ENCODE measurements around the gene C6orf120. TPM values are rescaled to one million over a fixed set of nuclear protein-coding genes. Genes with fewer than 3 reads are reported as not detected.
A peak's percentile ranks its signal among the peaks of the same experiment; 100 is the strongest.

The C6orf120 gene
- total and polyA plus RNA-seq, 9 of the 15 experiments (the other 6 are each of a cell fraction or from before 2014, with no cell fraction given) = 7.7 to 44.9 (median 34.8) TPM

DNA sequence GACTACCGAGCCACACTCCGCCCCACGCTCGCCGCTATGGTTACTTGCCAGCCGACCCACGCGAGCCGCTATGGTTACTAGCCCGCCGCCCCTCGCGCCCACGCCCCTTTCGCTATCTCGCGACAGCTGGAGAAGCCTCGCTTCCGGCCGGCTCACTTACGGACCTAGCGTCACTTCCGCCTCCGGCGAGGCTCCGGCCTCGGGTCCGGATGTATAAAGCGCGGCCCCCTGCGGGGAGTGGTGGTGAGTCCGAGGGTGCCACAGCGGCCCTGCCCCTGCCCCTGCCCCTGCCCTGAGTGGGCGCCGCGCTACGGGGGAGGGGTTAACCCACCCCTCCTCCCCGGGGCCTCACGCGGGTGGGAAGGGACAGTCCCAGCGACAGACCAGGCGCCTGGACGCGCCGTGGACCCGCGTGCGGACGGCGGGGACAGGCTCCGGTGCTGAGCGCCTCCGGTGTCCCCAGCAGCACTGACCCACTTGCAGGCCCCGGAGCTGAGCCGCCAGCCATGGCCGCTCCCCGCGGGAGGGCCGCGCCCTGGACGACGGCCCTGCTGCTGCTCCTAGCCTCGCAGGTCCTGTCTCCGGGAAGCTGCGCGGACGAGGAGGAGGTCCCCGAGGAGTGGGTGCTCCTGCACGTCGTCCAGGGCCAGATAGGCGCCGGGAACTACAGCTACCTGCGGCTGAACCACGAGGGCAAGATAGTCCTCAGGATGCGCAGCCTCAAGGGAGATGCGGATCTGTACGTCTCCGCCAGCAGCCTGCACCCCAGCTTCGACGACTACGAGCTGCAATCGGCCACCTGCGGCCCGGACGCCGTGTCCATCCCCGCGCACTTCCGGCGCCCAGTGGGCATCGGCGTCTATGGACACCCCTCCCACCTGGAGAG, at the start of gene C6orf120, which contains the start of gene WDR27 (continued):
- TF ChIP-seq, protein P1, sequence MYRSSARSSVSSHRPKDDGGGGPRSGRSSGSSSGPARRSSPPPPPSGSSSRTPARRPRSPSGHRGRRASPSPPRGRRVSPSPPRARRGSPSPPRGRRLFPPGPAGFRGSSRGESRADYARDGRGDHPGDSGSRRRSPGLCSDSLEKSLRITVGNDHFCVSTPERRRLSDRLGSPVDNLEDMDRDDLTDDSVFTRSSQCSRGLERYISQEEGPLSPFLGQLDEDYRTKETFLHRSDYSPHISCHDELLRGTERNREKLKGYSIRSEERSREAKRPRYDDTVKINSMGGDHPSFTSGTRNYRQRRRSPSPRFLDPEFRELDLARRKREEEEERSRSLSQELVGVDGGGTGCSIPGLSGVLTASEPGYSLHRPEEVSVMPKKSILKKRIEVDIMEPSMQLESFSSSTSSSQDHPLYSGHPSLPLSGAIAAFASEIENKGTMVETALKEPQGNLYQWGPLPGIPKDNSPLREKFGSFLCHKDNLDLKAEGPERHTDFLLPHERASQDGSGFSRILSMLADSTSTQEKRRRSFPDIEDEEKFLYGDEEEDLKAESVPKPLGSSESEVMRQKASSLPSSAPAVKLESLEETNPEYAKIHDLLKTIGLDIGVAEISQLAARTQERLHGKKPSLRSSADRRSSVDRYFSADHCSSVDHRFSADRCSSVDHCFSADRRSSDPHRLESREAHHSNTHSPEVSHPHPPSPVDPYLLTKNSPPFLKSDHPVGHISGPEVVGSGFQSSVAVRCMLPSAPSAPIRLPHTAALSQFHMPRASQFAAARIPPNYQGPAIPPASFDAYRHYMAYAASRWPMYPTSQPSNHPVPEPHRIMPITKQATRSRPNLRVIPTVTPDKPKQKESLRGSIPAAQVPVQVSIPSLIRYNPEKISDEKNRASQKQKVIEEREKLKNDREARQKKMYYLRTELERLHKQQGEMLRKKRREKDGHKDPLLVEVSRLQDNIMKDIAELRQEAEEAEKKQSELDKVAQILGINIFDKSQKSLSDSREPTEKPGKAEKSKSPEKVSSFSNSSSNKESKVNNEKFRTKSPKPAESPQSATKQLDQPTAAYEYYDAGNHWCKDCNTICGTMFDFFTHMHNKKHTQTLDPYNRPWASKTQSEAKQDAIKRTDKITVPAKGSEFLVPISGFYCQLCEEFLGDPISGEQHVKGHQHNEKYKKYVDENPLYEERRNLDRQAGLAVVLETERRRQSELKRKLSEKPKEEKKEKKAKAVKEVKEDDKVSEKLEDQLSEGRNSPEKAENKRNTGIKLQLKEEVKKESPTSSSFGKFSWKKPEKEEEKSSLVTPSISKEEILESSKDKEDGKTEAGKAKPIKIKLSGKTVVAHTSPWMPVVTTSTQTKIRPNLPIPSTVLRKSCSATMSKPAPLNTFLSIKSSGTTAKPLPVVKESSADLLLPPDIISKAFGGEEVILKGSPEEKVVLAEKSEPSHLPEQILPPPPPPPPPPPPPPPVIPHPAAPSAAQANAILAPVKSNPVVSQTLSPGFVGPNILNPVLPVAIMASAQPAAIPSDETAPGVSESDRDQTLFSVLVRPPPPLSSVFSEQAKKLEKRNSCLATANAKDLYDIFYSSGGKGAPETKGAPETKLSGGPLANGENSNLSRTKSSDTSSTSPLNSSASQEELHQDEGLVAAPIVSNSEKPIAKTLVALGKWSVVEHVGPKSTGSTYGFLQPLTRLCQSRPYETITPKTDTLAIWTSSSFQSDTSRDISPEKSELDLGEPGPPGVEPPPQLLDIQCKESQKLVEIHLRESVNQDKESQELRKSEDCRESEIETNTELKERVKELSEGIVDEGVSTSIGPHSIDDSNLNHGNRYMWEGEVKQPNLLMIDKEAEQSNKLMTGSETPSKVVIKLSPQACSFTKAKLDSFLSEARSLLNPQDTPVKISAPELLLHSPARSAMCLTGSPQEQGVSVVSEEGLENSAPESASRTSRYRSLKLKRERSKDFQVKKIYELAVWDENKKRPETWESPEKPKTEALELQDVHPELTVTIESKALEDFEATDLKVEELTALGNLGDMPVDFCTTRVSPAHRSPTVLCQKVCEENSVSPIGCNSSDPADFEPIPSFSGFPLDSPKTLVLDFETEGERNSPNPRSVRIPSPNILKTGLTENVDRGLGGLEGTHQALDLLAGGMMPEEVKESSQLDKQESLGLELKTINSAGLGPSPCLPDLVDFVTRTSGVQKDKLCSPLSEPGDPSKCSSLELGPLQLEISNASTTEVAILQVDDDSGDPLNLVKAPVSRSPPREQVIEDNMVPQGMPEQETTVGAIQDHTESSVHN (IDR thresholded peaks at IDR 0.05; ENCODE audit: borderline replicate concordance in 1 of 2, low read depth in 1 of 2) = no peak
- TF ChIP-seq ADNP (tag; IDR thresholded peaks at IDR 0.05) = no peak
- TF ChIP-seq, protein P2, sequence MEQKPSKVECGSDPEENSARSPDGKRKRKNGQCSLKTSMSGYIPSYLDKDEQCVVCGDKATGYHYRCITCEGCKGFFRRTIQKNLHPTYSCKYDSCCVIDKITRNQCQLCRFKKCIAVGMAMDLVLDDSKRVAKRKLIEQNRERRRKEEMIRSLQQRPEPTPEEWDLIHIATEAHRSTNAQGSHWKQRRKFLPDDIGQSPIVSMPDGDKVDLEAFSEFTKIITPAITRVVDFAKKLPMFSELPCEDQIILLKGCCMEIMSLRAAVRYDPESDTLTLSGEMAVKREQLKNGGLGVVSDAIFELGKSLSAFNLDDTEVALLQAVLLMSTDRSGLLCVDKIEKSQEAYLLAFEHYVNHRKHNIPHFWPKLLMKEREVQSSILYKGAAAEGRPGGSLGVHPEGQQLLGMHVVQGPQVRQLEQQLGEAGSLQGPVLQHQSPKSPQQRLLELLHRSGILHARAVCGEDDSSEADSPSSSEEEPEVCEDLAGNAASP (IDR thresholded peaks at IDR 0.05) = no peak
- TF ChIP-seq KDM1A (IDR thresholded peaks at IDR 0.05) = no peak
- peak; percentile 99 for TF ChIP-seq RBFOX2 (IDR thresholded peaks at IDR 0.05; ENCODE audit: low read depth, low read length)
- TF ChIP-seq ZBED1 (IDR thresholded peaks at IDR 0.05) = no peak; the same call in 1 of the 2 replicates
- peak; percentile 13; the same call in 1 of the 2 replicates for TF ChIP-seq FOXP1 (CRISPR knock-in tag; IDR thresholded peaks at IDR 0.05)
- peak; percentile 90 for TF ChIP-seq RBM22 (IDR thresholded peaks at IDR 0.05; ENCODE audit: low read depth, low read length, poor library complexity, severe bottlenecking)
- no peak for TF ChIP-seq RHOXF2B (CRISPR knock-in tag; conservative IDR thresholded peaks at IDR 0.05)
- peak; percentile 19 for TF ChIP-seq SMAD4 (CRISPR knock-in tag; conservative IDR thresholded peaks at IDR 0.05)
- no peak for TF ChIP-seq SMAD2 (IDR thresholded peaks at IDR 0.05; ENCODE audit: low read depth, low read length)
- peak; percentile 92 for TF ChIP-seq SAFB (IDR thresholded peaks at IDR 0.05; ENCODE audit: borderline replicate concordance, low read depth, low read length)
- no peak; the same call in 1 of the 2 replicates for TF ChIP-seq TCF7 (IDR thresholded peaks at IDR 0.05; ENCODE audit: borderline replicate concordance)
- TF ChIP-seq CXXC5 (CRISPR knock-in tag; IDR thresholded peaks at IDR 0.05) = peak; percentile 83
- no peak for TF ChIP-seq GABPB2 (CRISPR knock-in tag; conservative IDR thresholded peaks at IDR 0.05)
- TF ChIP-seq RAD51 (IDR thresholded peaks at IDR 0.05; ENCODE audit: borderline replicate concordance, low read depth) = 0 out of 2 replicates have a peak, but pooled peaks have one; percentile 6
- no peak for TF ChIP-seq IFI16 (CRISPR knock-in tag; IDR thresholded peaks at IDR 0.05)
- no peak; the same call in 1 of the 2 replicates for TF ChIP-seq ZNF274 (IDR thresholded peaks at IDR 0.05; ENCODE audit: borderline replicate concordance, low read depth, low read length)

Data from K562 (cell line).